ENCODE data around the gene BBS9. TPM values are rescaled to one million over a fixed set of nuclear protein-coding genes. Genes with fewer than 3 reads are reported as not detected.

The BBS9 gene
- total and polyA plus RNA-seq, 2 of the 4 experiments (the other 2 are of a cell fraction): 7.9 to 9.5 TPM

DNA sequence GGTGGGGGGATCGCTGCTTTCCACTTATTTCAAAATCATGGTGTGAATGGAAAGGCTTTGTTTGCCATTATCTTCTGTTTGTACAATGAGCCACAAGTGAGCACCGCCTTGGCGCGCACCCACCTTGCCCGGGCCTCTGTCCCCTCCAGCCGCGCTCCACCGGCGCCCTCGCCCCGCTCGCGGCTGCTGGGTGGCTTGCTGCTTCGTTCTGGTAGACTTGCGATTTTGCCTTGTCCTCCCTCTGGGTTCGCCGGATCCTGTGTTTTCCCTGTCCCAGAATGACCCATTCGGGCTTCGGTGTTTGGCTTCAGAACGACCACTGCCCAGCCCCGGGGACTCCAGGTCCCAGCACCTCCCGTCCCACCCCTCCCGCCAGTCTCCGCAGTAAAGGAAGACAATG, 503.0 kb downstream of the BBS9 start:
- Histone ChIP-seq H2BK15ac (ENCODE audit: low read depth, low read length) (no peak overlapping the region), H2AK5ac (ENCODE audit: low read depth, low read length) (no peak overlapping the region), H2BK5ac (ENCODE audit: low read depth, low read length, poor library complexity, severe bottlenecking) (no peak overlapping the region), H3K4me1 (ENCODE audit: control insufficient read depth, insufficient read depth, low read length) (no peaks in the 10 kb centered on the region; the same call in 1 of the 2 replicates), H3K14ac (replicated peaks; ENCODE audit: low read depth, low read length) (no peak overlapping the region), H3K27ac (ENCODE audit: insufficient read depth, low read length) (no peak overlapping the region), H3K4ac (ENCODE audit: low read depth, low read length) (no peak overlapping the region), H4K5ac (ENCODE audit: low read depth, low read length) (no peak overlapping the region), H4K20me1 (ENCODE audit: insufficient read depth, low read length) (no peaks in the 10 kb centered on the region), H3K9me3 (ENCODE audit: control insufficient read depth, insufficient read depth, low read length) (no peaks in the 10 kb centered on the region), H2AFZ (replicated peaks; ENCODE audit: low read length, poor library complexity) (no peak overlapping the region), H3K4me3 (ENCODE audit: insufficient read depth, low read depth, low read length) (no peak overlapping the region), H2BK20ac (ENCODE audit: low read depth, low read length) (no peak overlapping the region), H3K9ac (ENCODE audit: low read depth, low read length) (no peak overlapping the region), H3K27me3 (ENCODE audit: control insufficient read depth, insufficient read depth, low read length) (no peaks in the 10 kb centered on the region), H4K8ac (ENCODE audit: low read depth in 2 of 2, low read length in 2 of 2) (no peak overlapping the region), H3K36me3 (ENCODE audit: control insufficient read depth, insufficient read depth, low read length) (no peaks in the 10 kb centered on the region), H3K79me1 (ENCODE audit: low read depth in 1 of 2, low read length in 2 of 2) (no peaks in the 10 kb centered on the region), H3K23ac (ENCODE audit: low read depth, low read length) (no peak overlapping the region), H3K4me2 (ENCODE audit: low read depth, low read length) (no peak overlapping the region), H3K9me1 (ENCODE audit: insufficient read depth, low read length) (no peaks in the 10 kb centered on the region), H4K91ac (ENCODE audit: insufficient read depth, low read depth, low read length) (no peak overlapping the region), H2BK120ac (ENCODE audit: low read depth, low read length) (no peak overlapping the region), H3K56ac (ENCODE audit: extremely low read depth, insufficient read depth, low read length) (no peak overlapping the region), H2AK9ac (replicated peaks; ENCODE audit: low read depth, low read length, poor library complexity) (no peak overlapping the region), H3K18ac (ENCODE audit: low read depth, low read length) (no peak overlapping the region)
- WGBS, 2 experiments (ENCODE audit: extremely low coverage in 2 of 2, insufficient read length in 1 of 2): 86% methylated on average over 12 of the region's 24 CpGs; no CpG with 5 or more reads in 1 of the 2 experiments
- no peak for DNase-seq
- BruUV-seq (replicated peaks): no TSS peak
- no peak for ATAC-seq (ENCODE audit: low read depth)
- ChIA-PET CTCF (no interaction called here), POLR2A (ENCODE audit: unreplicated experiment) (no interaction called here)
- in situ Hi-C loops (cut with MboI; ENCODE audit: low sequenced_read_pairs) (no loop called here), dilution Hi-C loops (cut with HindIII; ENCODE audit: low sequenced_read_pairs, unreplicated experiment) (no loop called here), intact Hi-C loops (cut with micrococcal nuclease) (no loop called here)
- TF ChIP-seq, protein P1, sequence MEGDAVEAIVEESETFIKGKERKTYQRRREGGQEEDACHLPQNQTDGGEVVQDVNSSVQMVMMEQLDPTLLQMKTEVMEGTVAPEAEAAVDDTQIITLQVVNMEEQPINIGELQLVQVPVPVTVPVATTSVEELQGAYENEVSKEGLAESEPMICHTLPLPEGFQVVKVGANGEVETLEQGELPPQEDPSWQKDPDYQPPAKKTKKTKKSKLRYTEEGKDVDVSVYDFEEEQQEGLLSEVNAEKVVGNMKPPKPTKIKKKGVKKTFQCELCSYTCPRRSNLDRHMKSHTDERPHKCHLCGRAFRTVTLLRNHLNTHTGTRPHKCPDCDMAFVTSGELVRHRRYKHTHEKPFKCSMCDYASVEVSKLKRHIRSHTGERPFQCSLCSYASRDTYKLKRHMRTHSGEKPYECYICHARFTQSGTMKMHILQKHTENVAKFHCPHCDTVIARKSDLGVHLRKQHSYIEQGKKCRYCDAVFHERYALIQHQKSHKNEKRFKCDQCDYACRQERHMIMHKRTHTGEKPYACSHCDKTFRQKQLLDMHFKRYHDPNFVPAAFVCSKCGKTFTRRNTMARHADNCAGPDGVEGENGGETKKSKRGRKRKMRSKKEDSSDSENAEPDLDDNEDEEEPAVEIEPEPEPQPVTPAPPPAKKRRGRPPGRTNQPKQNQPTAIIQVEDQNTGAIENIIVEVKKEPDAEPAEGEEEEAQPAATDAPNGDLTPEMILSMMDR (conservative IDR thresholded peaks at IDR 0.05; ENCODE audit: low read depth, low read length): no peak
- TF ChIP-seq CHD1 (IDR thresholded peaks at IDR 0.05; ENCODE audit: low read depth, low read length) (no peak), BHLHE40 (IDR thresholded peaks at IDR 0.05; ENCODE audit: low read depth, low read length) (no peak), RCOR1 (IDR thresholded peaks at IDR 0.05; ENCODE audit: insufficient replicate concordance, low read length) (no peak), RFX5 (IDR thresholded peaks at IDR 0.05; ENCODE audit: low read depth, low read length) (no peak), USF2 (IDR thresholded peaks at IDR 0.05; ENCODE audit: low read depth, low read length) (no peak), MAZ (IDR thresholded peaks at IDR 0.05; ENCODE audit: borderline replicate concordance, low read depth, low read length) (no peak), FOS (IDR thresholded peaks at IDR 0.05; ENCODE audit: low read depth, low read length) (no peak), POLR2A (IDR thresholded peaks at IDR 0.05; ENCODE audit: low read depth, low read length) (no peak)
- TF ChIP-seq, protein P2, sequence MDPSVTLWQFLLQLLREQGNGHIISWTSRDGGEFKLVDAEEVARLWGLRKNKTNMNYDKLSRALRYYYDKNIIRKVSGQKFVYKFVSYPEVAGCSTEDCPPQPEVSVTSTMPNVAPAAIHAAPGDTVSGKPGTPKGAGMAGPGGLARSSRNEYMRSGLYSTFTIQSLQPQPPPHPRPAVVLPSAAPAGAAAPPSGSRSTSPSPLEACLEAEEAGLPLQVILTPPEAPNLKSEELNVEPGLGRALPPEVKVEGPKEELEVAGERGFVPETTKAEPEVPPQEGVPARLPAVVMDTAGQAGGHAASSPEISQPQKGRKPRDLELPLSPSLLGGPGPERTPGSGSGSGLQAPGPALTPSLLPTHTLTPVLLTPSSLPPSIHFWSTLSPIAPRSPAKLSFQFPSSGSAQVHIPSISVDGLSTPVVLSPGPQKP (IDR thresholded peaks at IDR 0.05; ENCODE audit: borderline replicate concordance, low read depth, low read length): no peak
